Muscle layer of colon (tissue), 2 donors: ENCODE results near the gene MSI2.

Experiments
- H3K27ac ChIP-seq: one replicate; pipeline ENCODE4 v1.7.0; 2013; ENCODE audit warnings: low read depth, mild to moderate bottlenecking, low read length, moderate library complexity
- H3K27me3 ChIP-seq, 2 donors: one replicate each; pipeline ENCODE4 v1.7.0; 2013; ENCODE audit warnings: low read length in 2 of 2, mild to moderate bottlenecking in 2 of 2; ENCODE audit not compliant: insufficient read depth in 2 of 2, control insufficient read depth in 1 of 2
- H3K36me3 ChIP-seq: one replicate; pipeline ENCODE4 v1.7.0; 2013; ENCODE audit warnings: mild to moderate bottlenecking, low read length; ENCODE audit not compliant: insufficient read depth
- H3K4me1 ChIP-seq: one replicate; pipeline ENCODE4 v1.7.0; 2013; ENCODE audit warnings: mild to moderate bottlenecking, low read length; ENCODE audit not compliant: insufficient read depth
- H3K4me3 ChIP-seq, 2 donors: one replicate each; pipeline ENCODE4 v1.7.0; 2013; ENCODE audit warnings: low read length in 2 of 2, low read depth in 1 of 2, mild to moderate bottlenecking in 1 of 2, moderate library complexity in 1 of 2
- H3K9ac ChIP-seq: one replicate; pipeline ENCODE4 v1.7.0; 2013; ENCODE audit warnings: low read length
- H3K9me3 ChIP-seq: one replicate; pipeline ENCODE4 v1.7.0; 2013; ENCODE audit warnings: mild to moderate bottlenecking, low read length
- donor health status: abdominal sarcoma.
- donor health status: Adenocarcinoma of cecum.

MSI2 gene

GRCh38 chr17:57226793-57227192 lies 29.5 kb upstream of the MSI2 start:
- H3K27ac ChIP-seq = no peak overlapping the region
- H3K36me3 ChIP-seq = no peaks in the 10 kb centered on the region
- no peaks in the 10 kb centered on the region for H3K9me3 ChIP-seq
- H3K4me1 ChIP-seq = no peaks in the 10 kb centered on the region
- peaks cover 0 to 1% of the 10 kb centered on the region in 2 donors for H3K27me3 ChIP-seq
- no peak overlapping the region for H3K4me3 ChIP-seq
- no peak overlapping the region for H3K9ac ChIP-seq

GRCh38 chr17:57228911-57229310 lies 27.4 kb upstream of the MSI2 start:
- no peak overlapping the region for H3K9ac ChIP-seq
- no peaks in the 10 kb centered on the region for H3K4me1 ChIP-seq
- no peaks in the 10 kb centered on the region for H3K36me3 ChIP-seq
- peaks cover 0 to 5% of the 10 kb centered on the region in 2 donors for H3K27me3 ChIP-seq
- H3K9me3 ChIP-seq = no peaks in the 10 kb centered on the region
- H3K27ac ChIP-seq = no peak overlapping the region
- H3K4me3 ChIP-seq = no peak overlapping the region

- Histone ChIP-seq H3K27me3 (peaks cover 0 to 5% of the 10 kb centered on the region in 2 donors), H3K9me3 (no peaks in the 10 kb centered on the region), H3K9ac (no peak overlapping the region), H3K27ac (no peak overlapping the region), H3K4me1 (no peaks in the 10 kb centered on the region), H3K36me3 (no peaks in the 10 kb centered on the region), H3K4me3 (no peak overlapping the region)
Observed at GRCh38 chr17:57234061-57234738, 22.1 kb upstream of the MSI2 start.

- Histone ChIP-seq H3K4me3 (no peak overlapping the region), H3K27me3 (peaks cover 0 to 5% of the 10 kb centered on the region in 2 donors), H3K9me3 (no peaks in the 10 kb centered on the region), H3K9ac (no peak overlapping the region), H3K4me1 (no peaks in the 10 kb centered on the region), H3K36me3 (no peaks in the 10 kb centered on the region), H3K27ac (no peak overlapping the region)
Observed at GRCh38 chr17:57234739-57235092, 21.6 kb upstream of the MSI2 start.

- Histone ChIP-seq H3K9ac (no peak overlapping the region), H3K9me3 (no peaks in the 10 kb centered on the region), H3K36me3 (no peaks in the 10 kb centered on the region), H3K27me3 (peaks cover 0 to 5% of the 10 kb centered on the region in 2 donors), H3K4me3 (no peak overlapping the region), H3K27ac (no peak overlapping the region), H3K4me1 (no peaks in the 10 kb centered on the region)
Observed at GRCh38 chr17:57235124-57235523, 21.2 kb upstream of the MSI2 start.

- Histone ChIP-seq H3K27ac (no peak overlapping the region), H3K36me3 (no peaks in the 10 kb centered on the region), H3K9ac (no peak overlapping the region), H3K4me3 (no peak overlapping the region), H3K4me1 (no peaks in the 10 kb centered on the region), H3K9me3 (no peaks in the 10 kb centered on the region), H3K27me3 (peaks cover 0 to 3% of the 10 kb centered on the region in 2 donors)
Observed at GRCh38 chr17:57236686-57237299, 19.5 kb upstream of the MSI2 start.

GRCh38 chr17:57240648-57241047 lies 15.7 kb upstream of the MSI2 start:
- no peaks in the 10 kb centered on the region for H3K4me1 ChIP-seq
- no peak overlapping the region for H3K9ac ChIP-seq
- H3K27ac ChIP-seq = no peak overlapping the region
- H3K27me3 ChIP-seq = no peaks in the 10 kb centered on the region
- no peaks in the 10 kb centered on the region for H3K9me3 ChIP-seq
- no peaks in the 10 kb centered on the region for H3K36me3 ChIP-seq
- no peak overlapping the region for H3K4me3 ChIP-seq

GRCh38 chr17:57242148-57242547 lies 14.2 kb upstream of the MSI2 start:
- Histone ChIP-seq H3K9ac (no peak overlapping the region), H3K27me3 (no peaks in the 10 kb centered on the region), H3K9me3 (no peaks in the 10 kb centered on the region), H3K27ac (no peak overlapping the region), H3K4me3 (no peak overlapping the region), H3K36me3 (no peaks in the 10 kb centered on the region), H3K4me1 (no peaks in the 10 kb centered on the region)

GRCh38 chr17:57243171-57243622 lies 13.1 kb upstream of the MSI2 start:
- Histone ChIP-seq H3K4me3 (no peak overlapping the region), H3K27ac (no peak overlapping the region), H3K9ac (no peak overlapping the region), H3K9me3 (no peaks in the 10 kb centered on the region), H3K27me3 (no peaks in the 10 kb centered on the region), H3K36me3 (no peaks in the 10 kb centered on the region), H3K4me1 (no peaks in the 10 kb centered on the region)

- H3K27ac ChIP-seq = no peak overlapping the region
- H3K36me3 ChIP-seq = no peaks in the 10 kb centered on the region
- no peaks in the 10 kb centered on the region for H3K27me3 ChIP-seq
- no peak overlapping the region for H3K4me3 ChIP-seq
- no peaks in the 10 kb centered on the region for H3K9me3 ChIP-seq
- no peak overlapping the region for H3K9ac ChIP-seq
- H3K4me1 ChIP-seq = no peaks in the 10 kb centered on the region
Observed at GRCh38 chr17:57245786-57246185, 10.5 kb upstream of the MSI2 start.

- Histone ChIP-seq H3K27me3 (no peaks in the 10 kb centered on the region), H3K36me3 (no peaks in the 10 kb centered on the region), H3K4me1 (no peaks in the 10 kb centered on the region), H3K9ac (no peak overlapping the region), H3K27ac (no peak overlapping the region), H3K4me3 (no peak overlapping the region), H3K9me3 (no peaks in the 10 kb centered on the region)
Observed at GRCh38 chr17:57246257-57246656, 10.1 kb upstream of the MSI2 start.

- no peak overlapping the region for H3K4me3 ChIP-seq
- no peaks in the 10 kb centered on the region for H3K9me3 ChIP-seq
- no peak overlapping the region for H3K9ac ChIP-seq
- no peaks in the 10 kb centered on the region for H3K36me3 ChIP-seq
- H3K27me3 ChIP-seq = no peaks in the 10 kb centered on the region
- H3K27ac ChIP-seq = no peak overlapping the region
- no peaks in the 10 kb centered on the region for H3K4me1 ChIP-seq
Observed at GRCh38 chr17:57247261-57247660, 9.1 kb upstream of the MSI2 start.
